Mucosa of gallbladder (tissue), 1 donor: ENCODE measurements around the gene SLC9B1. TPM values are rescaled to one million over a fixed set of nuclear protein-coding genes. Genes with fewer than 3 reads are reported as not detected.
"Not testable (repeated sequence)": the region's sequence is repeated elsewhere in the genome, so short reads cannot be mapped to it uniquely, and the experiment has no call there.

Experiments
- DNase-seq: peaks from one replicate; pipeline ENCODE4 v3.0.0-alpha.2; 2020; ENCODE audit warnings: low spot score
- total RNA-seq: library from RNA; stranded (reverse); gene quantifications from one replicate; pipeline ENCODE4 v1.2.1, GENCODE V29; 2021
- donor health status: DM: no; HTN: no; CAD: no.

SLC9B1 gene
- total RNA-seq, 1 donor from 2014 or later: 0.81 TPM

GRCh38 chr4:102878349-102878748, 141.2 kb downstream of the SLC9B1 start:
- DNase-seq: peak; percentile 68

DNA sequence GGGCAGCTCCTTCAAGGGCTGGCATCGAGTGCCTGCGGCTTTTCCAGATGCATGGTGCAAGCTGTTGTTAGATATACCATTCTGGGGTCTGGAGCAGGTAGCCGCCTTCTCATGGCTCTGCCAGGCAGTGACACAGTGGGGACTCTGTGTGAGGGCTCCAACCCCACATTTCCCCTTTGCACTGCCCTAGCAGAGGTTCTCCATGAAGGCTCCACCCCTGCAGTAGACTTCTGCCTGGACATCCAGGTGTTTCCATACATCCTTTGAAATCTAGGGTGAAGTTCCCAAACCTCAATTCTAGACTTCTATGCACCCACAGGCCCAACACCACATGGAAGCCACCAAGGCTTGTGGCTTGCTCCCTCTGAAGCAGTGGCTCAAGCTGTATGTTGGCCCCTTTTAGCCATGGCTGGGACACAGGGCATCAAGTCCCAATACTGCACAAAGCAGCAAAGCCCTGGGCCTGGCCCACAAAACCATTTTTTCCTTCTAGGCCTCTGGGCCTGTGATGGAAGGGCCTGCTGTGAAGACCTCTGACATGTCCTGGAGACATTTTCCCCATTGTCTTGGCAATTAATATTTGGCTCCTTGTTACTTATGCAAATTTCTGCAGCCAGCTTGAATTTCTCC, 141.9 kb downstream of the SLC9B1 start:
- DNase-seq: not testable (repeated sequence)

- DNase-seq: no peak
Measured at GRCh38 chr4:102871772-102872171, 147.7 kb downstream of the SLC9B1 start.

GRCh38 chr4:102869569-102870197, 149.8 kb downstream of the SLC9B1 start:
- DNase-seq: no peak

DNA sequence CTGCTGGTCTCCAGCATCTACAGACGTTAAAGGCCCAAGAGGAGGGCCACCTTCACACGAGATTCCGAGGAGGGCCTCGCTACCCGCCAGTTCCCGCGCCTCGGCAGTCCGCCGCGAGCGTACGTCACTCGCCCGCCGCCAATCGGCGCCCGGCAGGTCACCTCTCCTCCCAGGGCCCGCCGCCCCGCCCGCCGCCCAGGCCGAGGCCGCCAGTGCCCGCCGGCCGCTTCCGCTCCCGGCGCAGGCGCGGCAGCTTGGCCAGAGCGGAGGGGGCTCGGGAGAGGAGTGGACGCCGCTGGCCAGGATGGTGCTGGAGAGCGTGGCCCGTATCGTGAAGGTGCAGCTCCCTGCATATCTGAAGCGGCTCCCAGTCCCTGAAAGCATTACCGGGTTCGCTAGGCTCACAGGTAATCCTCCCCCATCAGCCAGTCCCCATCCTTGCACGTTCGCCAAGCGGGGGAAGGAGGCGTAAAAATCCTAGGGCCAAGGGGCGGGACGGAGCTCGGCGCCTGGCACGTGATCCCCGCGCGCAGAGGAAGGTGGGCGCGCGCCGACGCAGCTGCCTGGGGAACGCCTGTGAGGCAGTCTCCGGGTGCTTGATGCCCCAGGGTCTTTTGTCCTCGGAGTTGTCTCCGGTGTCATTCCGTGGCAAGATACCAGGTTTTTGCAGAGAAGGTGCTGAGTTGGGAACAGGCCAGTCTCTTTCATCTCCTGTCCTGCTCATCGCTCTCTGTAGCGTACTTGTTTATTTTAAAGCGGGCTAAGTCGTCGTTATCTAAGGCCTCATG, 150.5 kb downstream of the SLC9B1 start, which contains the start of gene CISD2:
TSS of gene CISD2 (plus strand) at position 212 of the 788 bp plus-strand sequence. CDS start at position 305, 93 bp downstream.
- DNase-seq: peak; percentile 92

DNA sequence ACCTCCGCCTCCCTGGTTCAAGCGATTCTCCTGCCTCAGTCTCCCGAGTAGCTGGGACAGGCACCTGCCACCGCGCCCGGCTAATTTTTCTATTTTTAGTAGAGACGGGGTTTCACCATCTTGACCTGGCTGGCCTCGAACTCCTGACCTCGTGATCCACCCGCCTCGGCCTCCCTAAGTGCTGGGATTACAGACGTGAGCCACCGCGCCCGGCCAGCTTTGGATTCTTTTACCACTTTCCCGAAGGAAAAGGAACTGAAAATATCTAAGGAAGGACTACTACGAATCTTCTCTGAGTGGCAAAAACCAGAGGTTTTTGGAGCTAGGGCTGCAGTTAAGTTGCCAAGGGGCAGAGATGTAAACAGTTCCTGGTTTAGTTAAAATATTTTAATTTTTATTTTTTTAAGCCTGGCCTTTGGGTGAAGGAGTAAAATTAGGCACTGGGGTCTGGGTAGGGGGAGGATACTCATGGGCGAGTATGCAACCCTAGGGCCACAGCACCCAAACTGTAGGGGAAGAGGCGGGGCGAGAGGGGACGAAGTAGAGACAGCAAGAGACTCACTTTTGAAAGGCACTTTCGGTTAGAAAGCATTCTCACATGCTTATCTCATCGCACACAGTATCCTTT, 151.2 kb downstream of the SLC9B1 start:
- DNase-seq: no peak

GRCh38 chr4:102867278-102868152, 152.0 kb downstream of the SLC9B1 start:
- DNase-seq: no peak

DNA sequence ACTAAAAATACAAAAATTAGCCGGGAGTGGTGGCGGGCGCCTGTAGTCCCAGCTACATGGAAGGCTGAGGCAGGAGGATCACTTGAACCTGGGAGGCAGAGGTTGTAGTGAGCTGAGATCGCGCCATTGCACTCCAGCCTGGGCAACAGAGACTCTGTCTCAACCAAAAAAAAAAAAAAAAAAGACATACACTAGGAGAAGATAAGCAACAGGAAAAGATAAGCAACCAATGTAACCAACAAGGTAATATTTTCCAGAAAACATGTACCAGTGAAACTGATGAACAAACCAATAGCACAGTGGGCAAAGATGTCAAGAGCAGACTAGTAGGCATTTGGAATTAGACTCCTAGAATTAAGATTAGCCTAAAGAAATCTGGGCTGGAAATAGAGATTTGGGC, 154.2 kb downstream of the SLC9B1 start:
- DNase-seq: not testable (repeated sequence)

GRCh38 chr4:102862747-102863146, 156.8 kb downstream of the SLC9B1 start:
- no peak for DNase-seq

- no peak for DNase-seq
Measured at GRCh38 chr4:102862016-102862415, 157.5 kb downstream of the SLC9B1 start.

GRCh38 chr4:102860611-102861324, 158.7 kb downstream of the SLC9B1 start:
- DNase-seq: no peak

DNA sequence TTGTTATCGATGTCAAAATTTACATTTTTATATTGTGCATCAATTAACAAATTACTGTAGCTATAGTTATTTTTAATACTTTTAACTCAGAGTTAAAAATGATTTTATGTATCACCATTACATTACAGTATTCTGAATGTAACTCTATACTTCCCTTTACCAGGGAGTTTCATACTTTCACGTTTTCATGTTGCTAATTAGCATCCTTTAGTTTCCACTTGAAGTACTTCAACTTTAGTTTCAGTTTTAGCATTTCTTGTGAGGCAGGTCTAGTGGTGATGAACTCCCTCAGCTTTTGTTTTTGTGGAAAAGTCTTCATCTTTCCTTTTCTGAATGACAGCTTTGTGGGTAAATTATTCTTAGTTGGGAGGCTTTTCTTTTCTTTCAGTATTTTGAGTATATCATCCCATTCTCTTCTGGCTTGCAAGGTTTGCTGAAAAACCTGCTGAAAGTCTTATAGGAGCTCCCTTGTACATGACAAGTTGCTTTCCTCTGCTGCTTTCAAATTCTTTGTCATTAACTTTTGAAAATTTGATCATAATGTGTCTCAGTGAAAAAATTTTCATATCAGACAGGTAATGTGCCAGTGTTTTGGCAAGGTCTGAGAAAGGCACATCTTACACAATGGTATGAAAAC, 160.6 kb downstream of the SLC9B1 start:
- DNase-seq: no peak

Other genes starting within 250 kb of the SLC9B1 start
- gene UBE2D3, start 192.2 kb downstream of the SLC9B1 start, total RNA-seq: 257 TPM
- 39.3 TPM for gene CISD2, start 150.7 kb downstream of the SLC9B1 start, total RNA-seq
- gene SLC9B2, start 57.1 kb upstream of the SLC9B1 start, total RNA-seq: 9.3 TPM
- gene BDH2, start 80.1 kb upstream of the SLC9B1 start, total RNA-seq: 71.8 TPM
- 2.2 TPM for gene CENPE, start 178.6 kb upstream of the SLC9B1 start, total RNA-seq